ENCODE measurements around the gene ADAMTS17.

- TF ChIP-seq ATF3 (CRISPR knock-in tag; conservative IDR thresholded peaks at IDR 0.05): no peak
- no peak for TF ChIP-seq CTCF (IDR thresholded peaks at IDR 0.05)
- no peak for TF ChIP-seq STAT6 (CRISPR knock-in tag; conservative IDR thresholded peaks at IDR 0.05; ENCODE audit: low read depth)
- no peak for TF ChIP-seq ZBTB43 (CRISPR knock-in tag; IDR thresholded peaks at IDR 0.05)
- no peak for TF ChIP-seq ZNF121 (CRISPR knock-in tag; IDR thresholded peaks at IDR 0.05)
- no peak for TF ChIP-seq GABPB1 (CRISPR knock-in tag; IDR thresholded peaks at IDR 0.05)
- no peak for TF ChIP-seq MAX (CRISPR knock-in tag; IDR thresholded peaks at IDR 0.05)
- TF ChIP-seq CREB1 (CRISPR knock-in tag; IDR thresholded peaks at IDR 0.05): no peak
- TF ChIP-seq CBFB (CRISPR knock-in tag; IDR thresholded peaks at IDR 0.05; ENCODE audit: low read depth): no peak
- no peak for TF ChIP-seq PREB (CRISPR knock-in tag; IDR thresholded peaks at IDR 0.05; ENCODE audit: borderline replicate concordance)
These were observed 323.6 kb downstream of the ADAMTS17 start for GRCh38 chr15:100018191-100018590.
